H1 (cell line): ENCODE measurements around the gene OR2Z1. TPM values are rescaled to one million over a fixed set of nuclear protein-coding genes. Genes with fewer than 3 reads are reported as not detected.

Experiments used
- CTCF ChIA-PET: fragments of 300-600 bp; sonication (Branson Sonifier 250); formaldehyde crosslinking; loops from one replicate; lab custom pipeline; 2021; ENCODE audit not compliant: partially characterized antibody; lab: Charles Lee
- POLR2A ChIA-PET: fragments of 300-600 bp; sonication (Branson Sonifier 250); formaldehyde crosslinking; loops from one replicate; lab custom pipeline; 2021; ENCODE audit warnings: inconsistent platforms; ENCODE audit not compliant: partially characterized antibody; lab: Charles Lee
- DNase-seq, 2 experiments: peaks; one replicate each; pipeline versions ENCODE4 v3.0.0 to v3.0.0-alpha.2; 2010 to 2022; ENCODE audit warnings: low spot score in 2 of 2, low read depth in 1 of 2, mixed read lengths in 1 of 2
- FAIRE-seq: peaks from 2 replicates; lab custom pipeline; 2011; peaks lifted over from hg19 to GRCh38; lab: Jason Lieb, UNC
- H2AFZ ChIP-seq: 2 replicates; pipeline ENCODE4 v1.8.1; 2012; ENCODE audit warnings: low read length, inconsistent platforms
- H2AK5ac ChIP-seq: 2 replicates; pipeline ENCODE4 v1.6.1; 2013; ENCODE audit warnings: low read depth, low read length
- H2BK120ac ChIP-seq: replicated peaks from 2 replicates; pipeline ENCODE3; 2013; ENCODE audit warnings: low read depth, low read length, inconsistent platforms
- H2BK12ac ChIP-seq: 2 replicates; pipeline ENCODE4 v1.6.1; 2013; ENCODE audit warnings: low read depth, low read length
- H2BK15ac ChIP-seq: 2 replicates; pipeline ENCODE4 v1.6.1; 2013; ENCODE audit warnings: low read length
- H2BK20ac ChIP-seq: 2 replicates; pipeline ENCODE4 v1.6.1; 2013; ENCODE audit warnings: low read length
- H2BK5ac ChIP-seq: 2 replicates; pipeline ENCODE4 v1.6.1; 2013; ENCODE audit warnings: low read depth, low read length
- H3K14ac ChIP-seq: 2 replicates; pipeline ENCODE4 v1.6.1; 2013; ENCODE audit warnings: inconsistent platforms; ENCODE audit not compliant: insufficient read length
- H3K18ac ChIP-seq: 2 replicates; pipeline ENCODE4 v1.6.1; 2013; ENCODE audit warnings: low read length; ENCODE audit errors: extremely low read depth
- H3K23ac ChIP-seq: 2 replicates; pipeline ENCODE4 v1.6.1; 2013; ENCODE audit warnings: inconsistent platforms; ENCODE audit not compliant: insufficient read length
- H3K23me2 ChIP-seq: 2 replicates; pipeline ENCODE4 v1.6.1; 2013; ENCODE audit warnings: low read depth, low read length
- H3K27ac ChIP-seq: 2 replicates; pipeline ENCODE4 v1.6.1; 2011; ENCODE audit warnings: low read depth, low read length, inconsistent platforms
- H3K27me3 ChIP-seq, 4 experiments: replicated peaks in 1 of 4; 1 replicate in 1 of 4; 2 replicates in 3 of 4; pipeline versions ENCODE4 v1.6.1 to v1.8.1; 2011 to 2013; ENCODE audit warnings: low read length in 3 of 4, mild to moderate bottlenecking in 3 of 4, inconsistent platforms in 2 of 4, mixed read lengths in 2 of 4, moderate library complexity in 1 of 4; ENCODE audit not compliant: control insufficient read depth in 3 of 4, insufficient read depth in 3 of 4; ENCODE audit errors: extremely low read depth in 1 of 4
- H3K36me3 ChIP-seq, 4 experiments: 2 replicates each; pipeline versions ENCODE4 v1.6.1 to v1.8.1; 2011 to 2013; ENCODE audit warnings: mild to moderate bottlenecking in 4 of 4, low read length in 3 of 4, moderate library complexity in 2 of 4, control low read depth in 1 of 4, inconsistent platforms in 1 of 4; ENCODE audit not compliant: insufficient read depth in 4 of 4, control insufficient read depth in 2 of 4
- H3K4ac ChIP-seq: replicated peaks from 2 replicates; pipeline ENCODE3; 2013; ENCODE audit warnings: low read length, low read depth, mixed read lengths, inconsistent platforms; ENCODE audit not compliant: insufficient read length
- H3K4me1 ChIP-seq, 4 experiments: replicated peaks in 1 of 4; 1 replicate in 1 of 4; 2 replicates in 3 of 4; pipeline versions ENCODE4 v1.6.1 to v1.8.1; 2011 to 2013; ENCODE audit warnings: low read length in 3 of 4, inconsistent platforms in 2 of 4, mixed read lengths in 1 of 4; ENCODE audit not compliant: insufficient read depth in 4 of 4, control insufficient read depth in 3 of 4
- H3K4me2 ChIP-seq, 2 experiments: 2 replicates each; pipeline versions ENCODE4 v1.6.1 to v1.8.1; 2011 to 2013; ENCODE audit warnings: low read depth in 2 of 2, low read length in 2 of 2, control low read depth in 1 of 2, inconsistent platforms in 1 of 2, mild to moderate bottlenecking in 1 of 2; ENCODE audit not compliant: insufficient read depth in 1 of 2
- H3K4me3 ChIP-seq, 4 experiments: fragments of 200-600, 300-600 bp in 1 of 4; sonication (generic), shearing (Covaris generic), sonication (Bioruptor Twin) in 1 of 4; 2 replicates each; pipeline versions ENCODE4 v1.5.1 to v1.8.1; 2011 to 2016; ENCODE audit warnings: low read length in 4 of 4, low read depth in 3 of 4, control low read depth in 2 of 4, inconsistent platforms in 2 of 4, mild to moderate bottlenecking in 2 of 4, mixed read lengths in 1 of 4, moderate library complexity in 1 of 4; ENCODE audit not compliant: insufficient read depth in 2 of 4; ENCODE audit errors: extremely low read depth in 1 of 4
- H3K56ac ChIP-seq: replicated peaks from 2 replicates; pipeline ENCODE3; 2013; ENCODE audit warnings: low read depth, mild to moderate bottlenecking, mixed read lengths, low read length, inconsistent platforms; ENCODE audit not compliant: insufficient read length
- H3K79me1 ChIP-seq: 2 replicates; pipeline ENCODE4 v1.6.1; 2013; ENCODE audit warnings: low read depth, low read length, control low read depth
- H3K79me2 ChIP-seq, 2 experiments: 2 replicates each; pipeline versions ENCODE4 v1.6.1 to v1.8.1; 2012 to 2013; ENCODE audit warnings: low read length in 2 of 2, mild to moderate bottlenecking in 2 of 2, inconsistent platforms in 1 of 2; ENCODE audit not compliant: insufficient read depth in 2 of 2, control insufficient read depth in 1 of 2
- H3K9ac ChIP-seq, 4 experiments: replicated peaks in 1 of 4; 1 replicate in 1 of 4; 2 replicates in 3 of 4; pipeline versions ENCODE4 v1.6.1 to v1.8.1; 2011 to 2013; ENCODE audit warnings: low read depth in 3 of 4, low read length in 3 of 4, control low read depth in 2 of 4, mild to moderate bottlenecking in 2 of 4, moderate library complexity in 2 of 4, inconsistent platforms in 1 of 4; ENCODE audit errors: extremely low read depth in 1 of 4
- H3K9me3 ChIP-seq, 2 experiments: 2 replicates each; pipeline versions ENCODE4 v1.6.1 to v1.8.1; 2012 to 2013; ENCODE audit warnings: mild to moderate bottlenecking in 2 of 2, moderate library complexity in 2 of 2, control low read depth in 1 of 2, inconsistent platforms in 1 of 2, low read depth in 1 of 2, low read length in 1 of 2, mixed read lengths in 1 of 2; ENCODE audit not compliant: insufficient read depth in 2 of 2
- H4K20me1 ChIP-seq, 2 experiments: replicated peaks in 1 of 2; 2 replicates each; pipeline versions ENCODE3 to v1.8.1; 2011 to 2013; ENCODE audit warnings: inconsistent platforms in 2 of 2, low read length in 2 of 2, mild to moderate bottlenecking in 1 of 2; ENCODE audit not compliant: insufficient read depth in 2 of 2, control insufficient read depth in 1 of 2
- H4K5ac ChIP-seq: 2 replicates; pipeline ENCODE4 v1.6.1; 2013; ENCODE audit warnings: low read length, low read depth, mixed read lengths, inconsistent platforms; ENCODE audit not compliant: insufficient read length
- H4K8ac ChIP-seq: 2 replicates; pipeline ENCODE4 v1.8.0; 2013; ENCODE audit warnings: mild to moderate bottlenecking, moderate library complexity, low read length, inconsistent platforms; ENCODE audit not compliant: insufficient read depth; ENCODE audit errors: extremely low read depth
- H4K91ac ChIP-seq: replicated peaks from 2 replicates; pipeline ENCODE3; 2013; ENCODE audit warnings: low read length, mixed read lengths, inconsistent platforms; ENCODE audit not compliant: insufficient read length
- CBX8 ChIP-seq: fragments of 300-800, 300-1000 bp; sonication (generic); IDR thresholded peaks from 2 replicates; pipeline ENCODE4 v1.7.1; 2016; ENCODE audit warnings: low read depth, low read length, borderline replicate concordance
- CEBPB ChIP-seq: IDR thresholded peaks from 2 replicates; pipeline ENCODE4 v1.6.1; 2012; ENCODE audit warnings: low read depth, low read length
- CHD1 ChIP-seq: IDR thresholded peaks from 2 replicates; pipeline ENCODE4 v1.6.1; 2012; ENCODE audit warnings: low read depth, low read length, improper control_type of control experiment
- HDAC2 ChIP-seq, 2 experiments: fragments of 300-600 bp in 1 of 2; sonication (generic) in 1 of 2; IDR thresholded peaks; 2 replicates each; pipeline ENCODE4 v1.6.1; 2011 to 2012; ENCODE audit warnings: low read depth in 2 of 2, low read length in 2 of 2, mild to moderate bottlenecking in 2 of 2, moderate library complexity in 2 of 2, borderline replicate concordance in 1 of 2, inconsistent platforms in 1 of 2
- NANOG ChIP-seq: IDR thresholded peaks from 2 replicates; pipeline ENCODE4 v1.6.1; 2011; ENCODE audit warnings: low read length, low read depth, mild to moderate bottlenecking, inconsistent platforms; ENCODE audit not compliant: insufficient read depth, poor library complexity, severe bottlenecking
- SAP30 ChIP-seq: fragments of 300-600 bp; sonication (generic); IDR thresholded peaks from 2 replicates; pipeline ENCODE4 v1.7.1; 2012; ENCODE audit warnings: low read length, moderate library complexity, mild to moderate bottlenecking, inconsistent platforms; ENCODE audit not compliant: insufficient read depth, insufficient replicate concordance
- WGBS, 2 experiments: shearing (Covaris generic) in 1 of 2; methylation state at CpG; one replicate each; pipeline versions ENCODE4 v1.1.6 to v1.1.7; 2013 to 2015; ENCODE audit warnings: low lambda C conversion rate in 2 of 2, mixed read lengths in 2 of 2, inconsistent platforms in 1 of 2, low coverage in 1 of 2, missing lambda C conversion rate in 1 of 2; ENCODE audit not compliant: insufficient replicate concordance in 2 of 2, insufficient coverage in 1 of 2, insufficient read length in 1 of 2; ENCODE audit errors: extremely low coverage in 1 of 2, missing lambda C conversion rate in 1 of 2; 5-methylcytosine and 5-hydroxymethylcytosine counted together
- polyA plus RNA-seq, 7 experiments: library from polyadenylated mRNA; depleted of rRNA in 3 of 7; stranded (reverse) in 5 of 7; unstranded in 2 of 7; fragments of >200 nt in 5 of 7; fragments of 200-250 nt in 2 of 7; gene quantifications; 1 replicate in 5 of 7; 2 replicates in 1 of 7; 4 replicates in 1 of 7; pipeline versions ENCODE4 v1.2.1 to v1.2.3, GENCODE V29; 2011 to 2013; ENCODE audit warnings: missing spikeins in 2 of 7, mixed read lengths in 2 of 7
- total RNA-seq: library from RNA; stranded (reverse); fragmentation: NEBNext Ultra II Directional; extraction: Animal tissue kit (Norgen Biotek cat#: 25700); gene quantifications from 2 replicates; pipeline ENCODE4 v1.2.1, GENCODE V29; 2021

OR2Z1 gene
- total and polyA plus RNA-seq, 2 of the 8 experiments (the other 6 are each of a cell fraction or from before 2014, with no cell fraction given), result not detected

GRCh38 chr19:8700956-8701355 is 20.5 kb upstream of the OR2Z1 start:
- Histone ChIP-seq H3K56ac (no peak overlapping the region), H3K4me3 (no peak overlapping the region), H2BK12ac (no peak overlapping the region), H3K4me1 (no peaks in the 10 kb centered on the region), H3K4ac (no peak overlapping the region), H3K9me3 (peaks cover 9 to 15% of the 10 kb centered on the region in 2 experiments; a peak in 3 of 4 replicates), H3K18ac (no peak overlapping the region), H3K27me3 (no peaks in the 10 kb centered on the region; a peak in 1 of 7 replicates), H3K23ac (no peak overlapping the region), H3K79me1 (no peaks in the 10 kb centered on the region), H4K8ac (no peak overlapping the region), H3K14ac (no peak overlapping the region), H3K4me2 (no peak overlapping the region), H2BK5ac (no peak overlapping the region), H2BK20ac (no peak overlapping the region), H3K27ac (no peak overlapping the region), H2AFZ (no peak overlapping the region), H2BK120ac (no peak overlapping the region), H2AK5ac (no peak overlapping the region), H3K79me2 (no peaks in the 10 kb centered on the region), H3K23me2 (no peaks in the 10 kb centered on the region), H4K20me1 (no peaks in the 10 kb centered on the region), H2BK15ac (no peak overlapping the region), H4K91ac (no peak overlapping the region), H3K9ac (no peak overlapping the region), H3K36me3 (no peaks in the 10 kb centered on the region), H4K5ac (no peak overlapping the region)
- no peak for TF ChIP-seq CEBPB
- TF ChIP-seq HDAC2 (IDR thresholded peaks at IDR 0.05; ENCODE audit: borderline replicate concordance in 1 of 2, low read depth in 2 of 2, low read length in 2 of 2), result no peak
- TF ChIP-seq CHD1, result no peak
- no peak for TF ChIP-seq SAP30
- no peak for TF ChIP-seq CBX8
- no peak for TF ChIP-seq NANOG
- ChIA-PET POLR2A (no interaction called here), CTCF (interaction anchor here (1.0 kb wide), 1 partner anchor 40 kb away, joined by 3 read pairs; no protein-coding TSS in a partner anchor)
- FAIRE-seq (no peak), DNase-seq (no peak)
- WGBS, 2 experiments, result 77% methylated on average over 2 of the region's 2 CpGs; no CpG with 5 or more reads in 1 of the 2 experiments
